22Rv1 (cell line): ENCODE data around the gene RFTN1.

Experiments used
- ZFX ChIP-seq: fragments of 450-650 bp; IDR thresholded peaks from 2 replicates; pipeline ENCODE4 v1.6.1; 2017; ENCODE audit warnings: antibody characterized with exemption, borderline replicate concordance
- TF ChIP-seq, protein P1 (sequence below): fragments of 450-650 bp; IDR thresholded peaks from 2 replicates; pipeline ENCODE4 v1.5.1; 2017; ENCODE audit warnings: mild to moderate bottlenecking

DNA sequence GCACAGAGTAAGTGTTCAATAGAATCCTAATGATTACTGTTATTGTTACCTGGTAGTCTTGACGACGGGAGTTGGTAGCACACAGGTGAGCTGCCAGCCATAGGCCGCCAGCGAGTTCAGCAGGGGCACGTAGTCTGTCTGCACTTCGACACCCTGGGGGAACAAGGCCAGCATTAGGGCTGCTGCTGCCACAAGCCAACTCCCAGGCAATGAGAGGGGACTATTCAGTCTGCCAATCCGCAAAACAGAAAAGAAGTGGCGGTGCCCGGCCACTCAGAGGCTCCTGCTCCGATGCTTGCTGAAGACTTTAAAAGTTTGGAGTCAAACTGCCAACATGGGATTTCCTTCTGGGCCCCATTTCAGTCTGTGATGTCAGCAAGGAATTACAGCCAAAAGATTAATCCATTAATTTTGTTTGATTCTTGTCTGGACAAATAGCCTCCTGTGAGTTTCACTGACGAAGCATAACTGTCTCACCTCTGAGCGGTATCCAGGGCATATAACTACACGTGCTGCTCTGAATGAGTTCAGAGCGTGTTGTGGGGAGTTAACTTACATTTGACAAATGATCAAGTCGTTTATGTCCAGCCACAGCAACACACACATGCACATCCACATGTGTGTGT is 186.7 kb downstream of the RFTN1 start:
- TF ChIP-seq, protein P1, sequence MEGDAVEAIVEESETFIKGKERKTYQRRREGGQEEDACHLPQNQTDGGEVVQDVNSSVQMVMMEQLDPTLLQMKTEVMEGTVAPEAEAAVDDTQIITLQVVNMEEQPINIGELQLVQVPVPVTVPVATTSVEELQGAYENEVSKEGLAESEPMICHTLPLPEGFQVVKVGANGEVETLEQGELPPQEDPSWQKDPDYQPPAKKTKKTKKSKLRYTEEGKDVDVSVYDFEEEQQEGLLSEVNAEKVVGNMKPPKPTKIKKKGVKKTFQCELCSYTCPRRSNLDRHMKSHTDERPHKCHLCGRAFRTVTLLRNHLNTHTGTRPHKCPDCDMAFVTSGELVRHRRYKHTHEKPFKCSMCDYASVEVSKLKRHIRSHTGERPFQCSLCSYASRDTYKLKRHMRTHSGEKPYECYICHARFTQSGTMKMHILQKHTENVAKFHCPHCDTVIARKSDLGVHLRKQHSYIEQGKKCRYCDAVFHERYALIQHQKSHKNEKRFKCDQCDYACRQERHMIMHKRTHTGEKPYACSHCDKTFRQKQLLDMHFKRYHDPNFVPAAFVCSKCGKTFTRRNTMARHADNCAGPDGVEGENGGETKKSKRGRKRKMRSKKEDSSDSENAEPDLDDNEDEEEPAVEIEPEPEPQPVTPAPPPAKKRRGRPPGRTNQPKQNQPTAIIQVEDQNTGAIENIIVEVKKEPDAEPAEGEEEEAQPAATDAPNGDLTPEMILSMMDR: no peak
- no peak for TF ChIP-seq ZFX
